ENCODE measurements around the gene UBE2A. TPM values are rescaled to one million over a fixed set of nuclear protein-coding genes. Genes with fewer than 3 reads are reported as not detected.

Gene UBE2A
- total and polyA plus RNA-seq, 2 donors (not counting 3 experiments of a cell fraction or from before 2014, with no cell fraction given): 40.7 to 66.9 TPM

DNA sequence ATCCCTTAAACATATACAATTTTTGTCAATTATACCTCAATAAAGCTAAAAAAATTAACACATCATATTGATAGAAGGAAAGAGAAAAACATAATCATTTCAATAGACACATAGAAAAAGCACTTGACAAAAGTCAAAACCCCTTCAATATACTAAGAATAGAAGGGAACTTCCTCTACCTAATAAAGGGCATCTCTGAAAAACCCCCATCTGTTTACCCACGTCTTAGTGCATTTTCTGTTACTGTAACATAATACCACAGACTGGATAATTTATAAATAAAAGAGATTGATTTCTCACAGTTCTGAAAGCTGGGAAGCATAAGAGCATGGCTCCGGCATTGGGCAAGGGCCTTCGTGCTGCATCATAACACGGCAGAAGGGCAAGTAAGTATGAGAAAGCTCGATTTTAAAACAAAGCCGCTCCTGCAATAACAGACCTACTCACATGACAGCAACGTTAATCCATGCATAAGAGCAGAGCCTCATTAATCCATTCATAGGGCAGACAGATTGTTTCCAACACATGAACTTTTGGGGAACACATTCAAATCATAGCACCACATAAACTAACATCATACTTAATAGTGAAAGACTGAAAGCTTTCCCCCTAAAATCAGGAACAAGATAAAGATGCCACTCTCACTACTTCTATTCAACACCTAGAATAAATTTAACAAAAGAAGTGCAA lies 24.9 kb upstream of the UBE2A start:
- no peak overlapping the region for H3K27ac ChIP-seq (ENCODE audit: insufficient read depth, low read depth, low read length)
- no peak overlapping the region for H3K4me3 ChIP-seq (replicated peaks in 1 of 3; ENCODE audit: insufficient read depth in 1 of 3, low read depth in 1 of 3, low read length in 3 of 3)
- H3K9ac ChIP-seq (replicated peaks; ENCODE audit: extremely low read depth, insufficient read depth, low read length): no peak overlapping the region
- intact Hi-C loops (cut with micrococcal nuclease): no loop called here
- no peaks in the 10 kb centered on the region for H3K36me3 ChIP-seq (ENCODE audit: control insufficient read depth in 2 of 2, extremely low read depth in 1 of 2, insufficient read depth in 2 of 2, low read length in 2 of 2)
- no peaks in the 10 kb centered on the region for H4K20me1 ChIP-seq (replicated peaks; ENCODE audit: control insufficient read depth, extremely low read depth, insufficient read depth, low read length)
- H3K9me1 ChIP-seq (replicated peaks; ENCODE audit: control insufficient read depth, extremely low read depth, insufficient read depth, low read length): no peaks in the 10 kb centered on the region
- FAIRE-seq: no peak
- dilution Hi-C loops (cut with MboI; ENCODE audit: extremely low pct_ligation_motif_present, low sequenced_read_pairs): no loop called here
- no peaks in the 10 kb centered on the region for H3K9me3 ChIP-seq (replicated peaks; ENCODE audit: control insufficient read depth, insufficient read depth, low read length)
- ChIA-PET POLR2A (no interaction called here), CTCF (interaction anchor here (1.2 kb wide), 1 partner anchor 21 kb away, joined by 3 read pairs; no protein-coding TSS in a partner anchor)
- TF ChIP-seq MAX (IDR thresholded peaks at IDR 0.05; ENCODE audit: insufficient read depth, insufficient read length): no peak
- TF ChIP-seq FOS (IDR thresholded peaks at IDR 0.05; ENCODE audit: borderline replicate concordance, insufficient read depth, low read length): no peak
- TF ChIP-seq POLR2A (IDR thresholded peaks at IDR 0.05; ENCODE audit: low read depth, low read length): no peak
- TF ChIP-seq MYC (IDR thresholded peaks at IDR 0.05; ENCODE audit: low read depth, low read length): no peak
- TF ChIP-seq GATA2 (IDR thresholded peaks at IDR 0.05; ENCODE audit: insufficient read depth, insufficient read length, low read depth, low read length): no peak
- TF ChIP-seq, protein P1, sequence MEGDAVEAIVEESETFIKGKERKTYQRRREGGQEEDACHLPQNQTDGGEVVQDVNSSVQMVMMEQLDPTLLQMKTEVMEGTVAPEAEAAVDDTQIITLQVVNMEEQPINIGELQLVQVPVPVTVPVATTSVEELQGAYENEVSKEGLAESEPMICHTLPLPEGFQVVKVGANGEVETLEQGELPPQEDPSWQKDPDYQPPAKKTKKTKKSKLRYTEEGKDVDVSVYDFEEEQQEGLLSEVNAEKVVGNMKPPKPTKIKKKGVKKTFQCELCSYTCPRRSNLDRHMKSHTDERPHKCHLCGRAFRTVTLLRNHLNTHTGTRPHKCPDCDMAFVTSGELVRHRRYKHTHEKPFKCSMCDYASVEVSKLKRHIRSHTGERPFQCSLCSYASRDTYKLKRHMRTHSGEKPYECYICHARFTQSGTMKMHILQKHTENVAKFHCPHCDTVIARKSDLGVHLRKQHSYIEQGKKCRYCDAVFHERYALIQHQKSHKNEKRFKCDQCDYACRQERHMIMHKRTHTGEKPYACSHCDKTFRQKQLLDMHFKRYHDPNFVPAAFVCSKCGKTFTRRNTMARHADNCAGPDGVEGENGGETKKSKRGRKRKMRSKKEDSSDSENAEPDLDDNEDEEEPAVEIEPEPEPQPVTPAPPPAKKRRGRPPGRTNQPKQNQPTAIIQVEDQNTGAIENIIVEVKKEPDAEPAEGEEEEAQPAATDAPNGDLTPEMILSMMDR (IDR thresholded peaks at IDR 0.05; ENCODE audit: extremely low read depth in 1 of 2, insufficient read depth in 1 of 2, low read depth in 1 of 2, low read length in 2 of 2): no peak
- no peak for TF ChIP-seq POLR2AphosphoS5 (IDR thresholded peaks at IDR 0.05; ENCODE audit: insufficient read depth, low read depth, low read length)
- no peak for TF ChIP-seq JUN (IDR thresholded peaks at IDR 0.05; ENCODE audit: borderline replicate concordance, insufficient read depth, insufficient read length, low read depth)
- TF ChIP-seq EZH2 (IDR thresholded peaks at IDR 0.05; ENCODE audit: borderline replicate concordance, low read depth, low read length, severe bottlenecking): no peak
- peaks cover 5% of the 10 kb centered on the region for H3K79me2 ChIP-seq (ENCODE audit: control insufficient read depth, insufficient read depth, low read length)
- no peaks in the 10 kb centered on the region for H3K4me1 ChIP-seq (ENCODE audit: control insufficient read depth, extremely low read depth, insufficient read depth, low read length)
- DNase-seq (ENCODE audit: low read depth, low spot score): no peak
- no peaks in the 10 kb centered on the region for H3K27me3 ChIP-seq (ENCODE audit: control insufficient read depth in 2 of 2, insufficient read depth in 2 of 2, low read length in 2 of 2)
- no TSS peak for BruUV-seq (replicated peaks)
- no peak overlapping the region for H2AFZ ChIP-seq (ENCODE audit: low read depth, low read length)
- no peak overlapping the region for H3K4me2 ChIP-seq (ENCODE audit: insufficient read depth, low read length)
